Measurements from ENCODE around the gene SETD1B.

DNA sequence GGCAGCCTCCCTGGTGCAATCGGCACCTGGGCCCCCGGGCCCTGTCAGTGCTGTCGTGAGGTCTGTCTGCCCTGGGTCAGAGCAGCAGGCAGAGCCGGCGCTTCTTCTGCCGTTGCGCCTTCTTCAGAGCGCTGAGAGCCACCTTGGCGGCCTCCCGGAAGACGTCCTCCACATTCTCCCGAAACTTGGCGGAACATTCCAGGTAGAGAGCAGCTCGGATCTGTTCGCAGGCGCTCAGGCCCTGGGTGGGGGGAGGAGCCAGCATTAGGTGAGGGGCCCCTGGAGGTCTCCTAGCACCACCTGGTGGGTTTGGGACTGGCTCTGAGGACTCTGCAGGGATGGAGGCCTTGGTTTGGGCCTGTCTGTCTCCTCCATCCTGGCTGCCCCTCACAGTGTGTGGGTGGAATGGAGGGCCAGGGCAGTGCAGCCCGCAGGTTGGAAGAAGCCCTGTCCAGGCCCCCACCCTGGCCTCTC is 24.4 kb upstream of the SETD1B start:
- no peak for TF ChIP-seq POLR2AphosphoS5 (IDR thresholded peaks at IDR 0.05)
- TF ChIP-seq, protein P1, sequence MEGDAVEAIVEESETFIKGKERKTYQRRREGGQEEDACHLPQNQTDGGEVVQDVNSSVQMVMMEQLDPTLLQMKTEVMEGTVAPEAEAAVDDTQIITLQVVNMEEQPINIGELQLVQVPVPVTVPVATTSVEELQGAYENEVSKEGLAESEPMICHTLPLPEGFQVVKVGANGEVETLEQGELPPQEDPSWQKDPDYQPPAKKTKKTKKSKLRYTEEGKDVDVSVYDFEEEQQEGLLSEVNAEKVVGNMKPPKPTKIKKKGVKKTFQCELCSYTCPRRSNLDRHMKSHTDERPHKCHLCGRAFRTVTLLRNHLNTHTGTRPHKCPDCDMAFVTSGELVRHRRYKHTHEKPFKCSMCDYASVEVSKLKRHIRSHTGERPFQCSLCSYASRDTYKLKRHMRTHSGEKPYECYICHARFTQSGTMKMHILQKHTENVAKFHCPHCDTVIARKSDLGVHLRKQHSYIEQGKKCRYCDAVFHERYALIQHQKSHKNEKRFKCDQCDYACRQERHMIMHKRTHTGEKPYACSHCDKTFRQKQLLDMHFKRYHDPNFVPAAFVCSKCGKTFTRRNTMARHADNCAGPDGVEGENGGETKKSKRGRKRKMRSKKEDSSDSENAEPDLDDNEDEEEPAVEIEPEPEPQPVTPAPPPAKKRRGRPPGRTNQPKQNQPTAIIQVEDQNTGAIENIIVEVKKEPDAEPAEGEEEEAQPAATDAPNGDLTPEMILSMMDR (IDR thresholded peaks at IDR 0.05): no peak
